ENCODE data around the gene NLK.

Gene NLK

DNA sequence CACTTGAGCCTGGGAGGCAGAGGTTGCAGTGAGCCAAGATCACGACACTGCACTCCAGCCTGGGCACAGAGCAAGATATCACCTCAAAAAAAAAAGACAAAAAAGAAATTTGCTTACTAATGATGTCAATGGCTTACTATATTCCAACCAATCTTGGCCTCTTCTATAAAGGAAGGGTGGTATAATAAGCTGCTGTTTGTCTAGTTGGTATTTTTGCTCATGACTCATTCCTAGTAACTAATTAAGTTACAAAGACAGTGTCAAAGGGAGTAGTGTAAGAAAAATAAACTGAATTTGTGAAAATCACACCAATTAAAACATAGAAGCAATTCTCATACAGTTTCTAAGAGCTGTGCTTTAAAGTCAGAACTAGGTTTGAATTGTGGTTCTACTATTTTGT lies 82.5 kb downstream of the NLK start:
- in situ Hi-C loops (cut with MboI; ENCODE audit: low sequenced_read_pairs, unreplicated experiment): no loop called here
- TF ChIP-seq, protein P1, sequence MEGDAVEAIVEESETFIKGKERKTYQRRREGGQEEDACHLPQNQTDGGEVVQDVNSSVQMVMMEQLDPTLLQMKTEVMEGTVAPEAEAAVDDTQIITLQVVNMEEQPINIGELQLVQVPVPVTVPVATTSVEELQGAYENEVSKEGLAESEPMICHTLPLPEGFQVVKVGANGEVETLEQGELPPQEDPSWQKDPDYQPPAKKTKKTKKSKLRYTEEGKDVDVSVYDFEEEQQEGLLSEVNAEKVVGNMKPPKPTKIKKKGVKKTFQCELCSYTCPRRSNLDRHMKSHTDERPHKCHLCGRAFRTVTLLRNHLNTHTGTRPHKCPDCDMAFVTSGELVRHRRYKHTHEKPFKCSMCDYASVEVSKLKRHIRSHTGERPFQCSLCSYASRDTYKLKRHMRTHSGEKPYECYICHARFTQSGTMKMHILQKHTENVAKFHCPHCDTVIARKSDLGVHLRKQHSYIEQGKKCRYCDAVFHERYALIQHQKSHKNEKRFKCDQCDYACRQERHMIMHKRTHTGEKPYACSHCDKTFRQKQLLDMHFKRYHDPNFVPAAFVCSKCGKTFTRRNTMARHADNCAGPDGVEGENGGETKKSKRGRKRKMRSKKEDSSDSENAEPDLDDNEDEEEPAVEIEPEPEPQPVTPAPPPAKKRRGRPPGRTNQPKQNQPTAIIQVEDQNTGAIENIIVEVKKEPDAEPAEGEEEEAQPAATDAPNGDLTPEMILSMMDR (IDR thresholded peaks at IDR 0.05; ENCODE audit: borderline replicate concordance, control extremely low read depth, extremely low read depth, insufficient read depth, missing control alignments): no peak
- no peak for DNase-seq (ENCODE audit: low spot score)

- TF ChIP-seq, protein P1 (IDR thresholded peaks at IDR 0.05; ENCODE audit: borderline replicate concordance, control extremely low read depth, extremely low read depth, insufficient read depth, missing control alignments): no peak
Observed at GRCh38 chr17:28125526-28126378, 83.3 kb downstream of the NLK start.

GRCh38 chr17:28127196-28127595 lies 84.7 kb downstream of the NLK start:
- no peak for DNase-seq (ENCODE audit: low spot score)
- in situ Hi-C loops (cut with MboI; ENCODE audit: low sequenced_read_pairs, unreplicated experiment): no loop called here
- TF ChIP-seq, protein P1 (IDR thresholded peaks at IDR 0.05; ENCODE audit: borderline replicate concordance, control extremely low read depth, extremely low read depth, insufficient read depth, missing control alignments): no peak

More at GRCh38 chr17:28125526-28126378, 83.3 kb downstream of the NLK start:
- in situ Hi-C loops (cut with MboI; ENCODE audit: low sequenced_read_pairs, unreplicated experiment): no loop called here
- DNase-seq (ENCODE audit: low spot score): no peak

- TF ChIP-seq, protein P1 (IDR thresholded peaks at IDR 0.05; ENCODE audit: borderline replicate concordance, control extremely low read depth, extremely low read depth, insufficient read depth, missing control alignments): no peak
- DNase-seq (ENCODE audit: low spot score): no peak
- in situ Hi-C loops (cut with MboI; ENCODE audit: low sequenced_read_pairs, unreplicated experiment): no loop called here
Observed at GRCh38 chr17:28128779-28129178, 86.3 kb downstream of the NLK start.

DNA sequence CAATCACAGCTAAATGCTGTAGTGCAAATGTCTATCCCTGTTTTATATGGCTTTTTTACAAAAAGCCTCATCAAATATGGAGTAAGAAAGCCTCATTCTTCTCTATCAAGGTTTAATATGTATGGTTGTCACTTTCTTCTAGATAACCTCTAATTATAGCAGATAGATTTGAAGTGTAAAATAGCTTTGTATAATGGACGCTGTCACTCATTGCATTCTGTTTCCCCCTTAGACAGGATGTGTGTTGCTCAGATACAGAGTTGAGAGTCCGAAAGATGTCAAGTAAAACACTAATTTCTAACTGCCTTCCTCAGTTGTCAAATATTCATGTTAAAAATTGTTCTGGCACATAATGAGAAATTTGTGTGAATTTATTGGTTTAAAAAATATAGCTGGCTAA lies 88.0 kb downstream of the NLK start:
- in situ Hi-C loops (cut with MboI; ENCODE audit: low sequenced_read_pairs, unreplicated experiment): no loop called here
- no peak for DNase-seq (ENCODE audit: low spot score)
- TF ChIP-seq, protein P1 (IDR thresholded peaks at IDR 0.05; ENCODE audit: borderline replicate concordance, control extremely low read depth, extremely low read depth, insufficient read depth, missing control alignments): no peak

- DNase-seq (ENCODE audit: low spot score): no peak
- TF ChIP-seq, protein P1 (IDR thresholded peaks at IDR 0.05; ENCODE audit: borderline replicate concordance, control extremely low read depth, extremely low read depth, insufficient read depth, missing control alignments): no peak
- in situ Hi-C loops (cut with MboI; ENCODE audit: low sequenced_read_pairs, unreplicated experiment): no loop called here
Observed at GRCh38 chr17:28131599-28131998, 89.1 kb downstream of the NLK start.
